AG09319 (cell line): Measurements from ENCODE around the gene TBCB.

Experiments
- DNase-seq: peaks from one replicate; pipeline ENCODE4 v3.0.0-alpha.2; 2010; ENCODE audit warnings: low read depth; ENCODE audit errors: extremely low read depth
- CTCF ChIP-seq: IDR thresholded peaks from 2 replicates; pipeline ENCODE4 v1.5.1; 2011; ENCODE audit warnings: low read depth, mild to moderate bottlenecking, inconsistent platforms, low read length, moderate library complexity

TBCB gene

DNA sequence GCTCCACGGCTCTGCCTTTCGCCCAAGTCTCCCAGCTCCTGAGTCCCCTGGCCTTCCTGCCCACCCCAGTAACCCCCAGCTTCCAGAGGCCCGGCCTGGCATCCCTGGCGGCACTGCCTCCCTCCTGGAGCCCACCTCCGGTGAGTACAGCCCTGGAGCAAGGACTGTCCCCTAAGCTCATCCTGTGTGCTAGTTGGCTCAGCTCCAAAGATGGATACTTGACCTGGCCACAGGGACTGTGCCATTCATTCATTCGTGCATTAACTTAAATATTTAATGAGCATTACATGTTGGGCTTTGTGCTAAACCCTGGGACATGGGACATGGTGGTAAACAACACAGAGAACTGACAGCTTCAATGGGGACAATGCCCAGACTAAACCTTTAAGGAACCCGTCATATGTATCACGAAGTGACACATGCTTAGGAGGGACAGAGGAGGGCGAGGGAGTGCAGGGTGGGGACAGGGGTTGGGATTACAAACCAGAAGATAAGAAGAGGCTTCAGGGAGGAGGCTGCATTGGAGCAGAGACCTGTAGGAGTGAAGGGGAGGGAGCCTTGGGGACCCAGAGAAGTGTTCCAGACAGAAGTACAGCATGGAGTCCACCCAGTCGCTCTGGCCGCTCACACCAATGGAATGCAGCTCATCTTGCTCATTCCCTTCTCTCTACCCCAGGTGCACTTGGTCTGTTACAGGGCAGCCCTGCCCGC, 11.3 kb upstream of the TBCB start:
- TF ChIP-seq CTCF: no peak
- no peak for DNase-seq

DNA sequence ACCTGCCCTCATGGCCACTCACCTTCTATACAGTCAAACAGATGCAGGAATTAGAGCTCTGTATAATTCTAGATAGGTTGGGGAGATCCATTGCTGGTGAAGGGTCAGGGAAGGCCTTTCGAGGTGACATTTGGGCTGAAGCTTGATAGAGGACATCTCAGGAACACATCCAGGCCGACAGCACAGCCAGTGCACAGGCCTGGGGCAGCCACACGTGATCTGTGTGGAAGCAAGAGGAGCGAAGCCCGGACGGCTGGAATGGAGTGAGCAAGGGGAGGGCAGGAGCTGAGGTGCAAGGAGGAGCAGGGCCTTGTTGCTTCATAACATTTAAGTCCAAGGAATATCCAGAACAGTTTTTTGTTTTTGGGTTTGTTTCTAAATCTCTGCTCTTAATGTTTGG, 8.8 kb upstream of the TBCB start:
- no peak for TF ChIP-seq CTCF
- DNase-seq: no peak

GRCh38 chr19:36106991-36107390, 8.3 kb upstream of the TBCB start:
- no peak for TF ChIP-seq CTCF
- no peak for DNase-seq

- no peak for DNase-seq
- TF ChIP-seq CTCF: no peak
These were observed 6.6 kb upstream of the TBCB start for GRCh38 chr19:36108684-36109083.

- TF ChIP-seq CTCF: no peak
- no peak for DNase-seq
These were observed 4.6 kb upstream of the TBCB start, which contains the start of gene OVOL3 for GRCh38 chr19:36110487-36111199. Gene OVOL3 (plus strand): TSS chr19:36111143. CDS start chr19:36111203, 60 bp downstream.

DNA sequence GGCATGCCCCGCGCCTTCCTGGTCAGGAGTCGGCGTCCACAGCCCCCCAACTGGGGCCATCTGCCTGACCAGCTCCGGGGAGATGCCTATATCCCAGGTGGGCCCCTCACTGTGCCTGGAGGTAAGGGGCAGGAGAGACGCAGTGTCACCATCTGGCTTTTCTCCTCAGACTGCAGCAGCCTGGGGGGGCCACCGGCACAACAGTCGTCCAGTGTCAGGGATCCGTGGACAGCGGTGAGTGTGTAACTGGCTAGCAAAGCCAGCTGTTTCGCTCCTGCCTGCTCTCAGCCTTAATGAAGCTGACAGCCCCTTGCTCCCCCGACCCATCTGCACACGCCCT, 4.1 kb upstream of the TBCB start:
- TF ChIP-seq CTCF: no peak
- DNase-seq: no peak

DNA sequence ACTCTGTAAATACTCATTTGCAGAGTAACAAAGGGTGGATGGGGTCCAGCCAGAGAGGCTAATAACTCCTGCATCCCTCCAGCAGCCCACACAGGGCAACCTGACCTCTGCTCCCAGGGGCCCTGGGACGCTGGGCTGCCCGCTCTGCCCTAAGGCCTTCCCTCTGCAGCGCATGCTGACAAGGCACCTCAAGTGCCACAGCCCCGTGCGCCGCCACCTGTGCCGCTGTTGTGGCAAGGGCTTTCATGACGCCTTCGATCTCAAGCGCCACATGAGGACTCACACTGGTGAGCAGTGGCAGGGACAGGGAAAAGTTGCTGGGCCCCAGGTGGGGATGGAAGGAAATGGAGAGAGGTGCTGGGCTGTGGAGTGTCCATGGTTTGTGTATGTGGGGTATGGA, 2.6 kb upstream of the TBCB start:
- DNase-seq: no peak
- TF ChIP-seq CTCF: no peak
